ENCODE measurements around the gene GNL2. TPM values are rescaled to one million over a fixed set of nuclear protein-coding genes. Genes with fewer than 3 reads are reported as not detected.
"Not testable (repeated sequence)": the region's sequence is repeated elsewhere in the genome, so short reads cannot be mapped to it uniquely, and the experiment has no call there.

Gene GNL2
- total RNA-seq, 2 experiments from 2014 or later: 55.4 to 73.6 TPM

DNA sequence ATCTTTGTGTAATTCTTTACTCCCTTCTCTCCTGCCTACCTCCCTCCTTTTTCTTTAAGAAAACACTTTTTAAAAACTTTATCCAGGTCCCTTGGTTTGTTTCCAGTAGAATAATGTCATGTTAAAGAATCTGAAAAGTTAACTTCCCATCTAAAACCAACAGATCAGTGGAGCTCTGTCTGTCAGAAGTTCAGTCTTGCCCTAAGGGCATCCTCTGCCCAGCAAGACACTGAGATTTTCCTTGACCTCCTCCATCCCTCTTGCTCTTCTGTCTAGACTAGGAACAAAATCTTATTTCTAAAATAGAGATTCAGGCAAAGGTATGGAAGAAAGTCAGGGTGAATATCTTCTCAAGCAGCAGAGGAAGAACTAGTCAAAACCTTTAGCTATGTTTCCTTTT lies 5.7 kb upstream of the GNL2 start:
- DNase-seq: no peak
- CTCF ChIA-PET: interaction anchor here (1.2 to 7.9 kb wide), 4 partner anchors 10 to 146 kb away, joined by 3 to 145 read pairs (median 4); no protein-coding TSS in a partner anchor
- H3K4me3 Mint-ChIP-seq: no peak overlapping the region
- peaks cover 22% of the 10 kb centered on the region for H3K27me3 Mint-ChIP-seq
- no peak for ATAC-seq
- H3K27ac Mint-ChIP-seq: no peak overlapping the region
- no peaks in the 10 kb centered on the region for H3K9me3 Mint-ChIP-seq (ENCODE audit: low read depth)
- no peaks in the 10 kb centered on the region for H3K36me3 Mint-ChIP-seq
- peaks cover 4% of the 10 kb centered on the region for H3K4me1 Mint-ChIP-seq

- Mint-ChIP-seq H3K27ac (no peak overlapping the region), H3K9me3 (ENCODE audit: low read depth) (no peaks in the 10 kb centered on the region), H3K4me1 (peaks cover 16% of the 10 kb centered on the region), H3K27me3 (peaks cover 22% of the 10 kb centered on the region), H3K36me3 (peaks cover 5% of the 10 kb centered on the region), H3K4me3 (no peak overlapping the region)
- ATAC-seq: no peak
- no peak for DNase-seq
- CTCF ChIA-PET: interaction anchor here (1.4 to 7.9 kb wide), 2 partner anchors 79 to 90 kb away, joined by 5 to 145 read pairs; no protein-coding TSS in a partner anchor
These were observed 4.2 kb upstream of the GNL2 start for GRCh38 chr1:37599940-37600339.

DNA sequence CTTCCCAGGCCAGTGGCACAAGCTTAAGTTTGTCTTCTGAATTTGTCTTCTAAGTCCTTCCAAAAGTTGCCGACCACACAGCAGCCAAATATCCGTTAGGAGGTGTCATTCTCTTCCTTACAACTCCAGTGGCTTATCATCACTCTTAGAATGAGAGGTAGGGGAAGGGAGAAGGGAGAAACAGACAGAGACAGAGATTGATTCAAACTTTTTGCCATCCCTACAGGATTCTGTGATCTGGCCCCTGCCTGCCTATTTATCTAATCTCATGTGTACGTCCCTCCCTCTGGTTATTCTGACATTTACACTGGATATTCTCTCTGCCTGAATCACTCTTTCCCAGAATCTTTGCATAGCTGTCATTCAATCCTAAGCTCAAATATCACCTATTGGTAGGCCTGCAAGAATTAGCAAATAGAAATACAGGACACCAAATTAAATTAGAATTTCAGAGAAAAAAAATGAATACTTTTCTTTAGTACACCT lies 488 bp upstream of the GNL2 start:
- ATAC-seq (no peak), DNase-seq (no peak)
- Mint-ChIP-seq H3K27ac (peak overlapping the region; percentile 97), H3K36me3 (peaks cover 16% of the 10 kb centered on the region), H3K4me3 (peak overlapping the region; percentile 100), H3K9me3 (ENCODE audit: low read depth) (no peaks in the 10 kb centered on the region), H3K4me1 (peaks cover 37% of the 10 kb centered on the region), H3K27me3 (peaks cover 10% of the 10 kb centered on the region)
- CTCF ChIA-PET: interaction anchor here (1.1 to 1.7 kb wide), 4 partner anchors 20 to 96 kb away, joined by 3 to 11 read pairs (median 6); partner anchors contain the start of gene CDCA8

- Mint-ChIP-seq H3K27me3 (no peaks in the 10 kb centered on the region), H3K9me3 (ENCODE audit: low read depth) (no peaks in the 10 kb centered on the region), H3K27ac (peak overlapping the region; percentile 19), H3K36me3 (peaks cover 32% of the 10 kb centered on the region), H3K4me1 (peaks cover 45% of the 10 kb centered on the region), H3K4me3 (no peak overlapping the region)
- CTCF ChIA-PET: interaction anchor here (1.4 to 1.9 kb wide), 3 partner anchors 18 to 107 kb away, joined by 4 to 7 read pairs (median 7); no protein-coding TSS in a partner anchor
- DNase-seq (no peak), ATAC-seq (no peak)
These were observed 2.0 kb downstream of the GNL2 start for GRCh38 chr1:37593726-37594125.

- H3K27me3 Mint-ChIP-seq: no peaks in the 10 kb centered on the region
- peaks cover 51% of the 10 kb centered on the region for H3K36me3 Mint-ChIP-seq
- H3K9me3 Mint-ChIP-seq (ENCODE audit: low read depth): no peaks in the 10 kb centered on the region
- DNase-seq (no peak), ATAC-seq (no peak)
- H3K27ac Mint-ChIP-seq: no peak overlapping the region
- peaks cover 26% of the 10 kb centered on the region for H3K4me1 Mint-ChIP-seq
- H3K4me3 Mint-ChIP-seq: no peak overlapping the region
- CTCF ChIA-PET: interaction anchor here (2.6 kb wide), 1 partner anchor 94 kb away, joined by 8 read pairs; no protein-coding TSS in a partner anchor
These were observed 6.8 kb downstream of the GNL2 start for GRCh38 chr1:37588939-37589338.

DNA sequence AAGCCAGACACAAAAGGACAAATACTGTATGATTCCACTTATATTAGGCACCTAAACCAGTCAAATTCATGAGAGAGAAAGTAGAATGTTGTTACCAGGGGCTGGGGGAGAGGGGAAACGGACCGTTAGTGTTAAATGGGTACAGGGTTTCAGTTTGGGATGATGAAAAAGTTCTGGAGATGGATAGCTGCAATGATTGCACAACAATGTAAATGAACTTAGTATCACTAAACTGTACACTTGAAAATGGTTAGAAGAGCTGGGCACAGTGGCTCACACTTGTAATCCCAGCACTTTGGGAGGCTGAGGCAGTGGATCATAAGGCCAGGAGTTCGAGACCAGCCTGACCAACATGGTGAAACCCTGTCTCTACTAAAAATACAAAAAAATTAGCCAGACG lies 11.2 kb downstream of the GNL2 start:
- not testable (repeated sequence) for H3K4me1 Mint-ChIP-seq; H3K27ac Mint-ChIP-seq; H3K4me3 Mint-ChIP-seq; ATAC-seq; H3K9me3 Mint-ChIP-seq (ENCODE audit: low read depth); H3K27me3 Mint-ChIP-seq; DNase-seq
- peaks cover 53% of the 10 kb centered on the region for H3K36me3 Mint-ChIP-seq
- CTCF ChIA-PET: interaction anchor here (1.9 kb wide), 1 partner anchor 97 kb away, joined by 7 read pairs; no protein-coding TSS in a partner anchor

GRCh38 chr1:37575692-37576091 lies 20.0 kb downstream of the GNL2 start:
- Mint-ChIP-seq H3K27me3 (no peaks in the 10 kb centered on the region), H3K9me3 (ENCODE audit: low read depth) (no peaks in the 10 kb centered on the region), H3K4me3 (no peak overlapping the region), H3K4me1 (peaks cover 62% of the 10 kb centered on the region), H3K27ac (peak overlapping the region; percentile 64), H3K36me3 (peaks cover 69% of the 10 kb centered on the region)
- CTCF ChIA-PET: interaction anchor here (1.4 to 2.6 kb wide), 6 partner anchors 12 to 284 kb away, joined by 3 to 7 read pairs (median 4); partner anchors contain the start of genes GNL2 and MTF1
- no peak for DNase-seq
- peak; percentile 2 for ATAC-seq

DNA sequence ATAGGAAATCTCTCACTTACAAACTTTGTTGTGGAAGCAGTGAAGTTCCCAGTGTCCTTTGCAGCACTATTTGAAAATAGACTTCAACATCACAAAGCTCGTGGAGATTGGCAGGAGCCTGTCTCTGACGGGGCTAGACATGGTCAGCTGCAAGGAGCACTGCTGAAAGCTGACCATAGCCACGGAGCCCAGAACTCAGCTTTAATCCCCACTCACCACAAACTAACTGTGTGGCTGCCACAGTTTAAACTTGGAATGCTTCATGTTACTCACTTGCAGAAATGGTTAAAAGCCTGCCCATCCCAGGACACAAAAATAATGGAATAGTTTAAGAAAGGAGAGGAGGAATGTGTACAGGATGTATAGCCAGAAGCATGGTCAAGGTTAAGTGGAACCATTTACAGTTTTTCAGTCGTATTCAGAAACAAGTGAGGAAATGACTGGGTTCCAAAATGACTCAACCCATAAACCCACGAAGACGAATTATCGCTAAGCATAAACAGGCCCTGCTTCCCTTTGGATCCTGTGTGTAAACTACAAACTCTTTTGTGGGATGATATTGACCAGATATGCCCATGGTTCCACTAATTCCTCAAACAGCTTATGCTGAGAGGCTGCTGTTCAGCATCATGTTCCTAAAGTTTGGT lies 20.8 kb downstream of the GNL2 start:
- peaks cover 69% of the 10 kb centered on the region for H3K4me1 Mint-ChIP-seq
- no peak overlapping the region for H3K4me3 Mint-ChIP-seq
- CTCF ChIA-PET: interaction anchor here (1.6 to 2.0 kb wide), 3 partner anchors 19 to 285 kb away, joined by 4 to 5 read pairs (median 4); partner anchors contain the start of gene MTF1
- peak; percentile 80 for ATAC-seq
- H3K9me3 Mint-ChIP-seq (ENCODE audit: low read depth): no peaks in the 10 kb centered on the region
- DNase-seq: no peak
- peak overlapping the region; percentile 64 for H3K27ac Mint-ChIP-seq
- peaks cover 72% of the 10 kb centered on the region for H3K36me3 Mint-ChIP-seq
- no peaks in the 10 kb centered on the region for H3K27me3 Mint-ChIP-seq

DNA sequence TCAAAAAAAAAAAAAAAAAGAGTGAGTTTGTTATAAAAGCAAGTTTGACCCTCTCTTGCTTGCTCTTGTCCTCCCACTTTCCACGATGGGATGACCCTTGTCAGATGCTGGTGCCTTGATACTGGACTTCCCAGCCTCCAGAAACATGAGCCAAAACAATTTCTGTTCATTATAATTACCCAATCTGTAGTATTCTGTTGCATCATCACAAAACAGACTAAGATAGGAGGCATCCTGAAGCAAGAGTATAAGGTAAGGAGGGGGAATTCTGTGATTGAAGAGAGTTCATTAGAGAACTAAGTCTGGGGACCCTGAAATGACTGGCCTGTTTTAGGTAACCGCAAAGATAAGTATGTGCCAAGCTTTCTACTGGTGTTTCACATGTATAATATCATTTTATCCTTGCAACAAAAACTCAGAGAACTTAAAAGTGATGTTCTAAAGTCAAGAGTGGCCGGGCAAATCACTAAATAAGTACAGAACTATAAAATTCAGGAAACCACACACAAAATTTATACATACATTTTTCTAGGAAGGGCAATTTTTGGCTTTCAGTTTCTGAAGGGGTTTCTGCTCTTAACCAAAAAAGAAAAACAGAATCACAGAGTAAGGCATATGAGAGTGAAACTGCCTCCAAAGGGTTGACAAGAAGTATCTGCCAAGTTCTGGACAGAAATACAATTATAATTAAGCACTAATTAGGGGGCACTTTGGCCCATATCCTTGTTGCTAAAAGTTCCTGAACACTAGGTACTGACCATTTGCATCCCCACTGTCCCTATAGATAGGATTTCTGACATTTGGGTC lies 25.0 kb downstream of the GNL2 start:
- H3K27me3 Mint-ChIP-seq: no peaks in the 10 kb centered on the region
- peaks cover 58% of the 10 kb centered on the region for H3K4me1 Mint-ChIP-seq
- ATAC-seq (peak; percentile 50), DNase-seq (no peak)
- CTCF ChIA-PET: interaction anchor here (1.0 to 1.4 kb wide), 3 partner anchors 12 to 122 kb away, joined by 3 read pairs; partner anchors contain the start of gene CDCA8
- H3K27ac Mint-ChIP-seq: peak overlapping the region; percentile 91
- peaks cover 86% of the 10 kb centered on the region for H3K36me3 Mint-ChIP-seq
- H3K9me3 Mint-ChIP-seq (ENCODE audit: low read depth): no peaks in the 10 kb centered on the region
- H3K4me3 Mint-ChIP-seq: peak overlapping the region; percentile 34

- peaks cover 54% of the 10 kb centered on the region for H3K36me3 Mint-ChIP-seq
- no peak overlapping the region for H3K4me3 Mint-ChIP-seq
These were observed 28.7 kb downstream of the GNL2 start for GRCh38 chr1:37567023-37567422.

GRCh38 chr1:37564892-37565291 lies 30.8 kb downstream of the GNL2 start:
- peaks cover 38% of the 10 kb centered on the region for H3K36me3 Mint-ChIP-seq
- no peak overlapping the region for H3K4me3 Mint-ChIP-seq
- no peaks in the 10 kb centered on the region for H3K9me3 Mint-ChIP-seq (ENCODE audit: low read depth)
- peaks cover 6% of the 10 kb centered on the region for H3K4me1 Mint-ChIP-seq
- no peak overlapping the region for H3K27ac Mint-ChIP-seq
- H3K27me3 Mint-ChIP-seq: no peaks in the 10 kb centered on the region
- no peak for DNase-seq
- CTCF ChIA-PET: interaction anchor here (1.0 to 1.8 kb wide), 4 partner anchors 50 to 125 kb away, joined by 3 to 4 read pairs (median 4); partner anchors contain the start of gene MEAF6
- no peak for ATAC-seq

More at GRCh38 chr1:37567023-37567422, 28.7 kb downstream of the GNL2 start:
- DNase-seq (no peak), ATAC-seq (no peak)
- H3K27me3 Mint-ChIP-seq: no peaks in the 10 kb centered on the region
- peaks cover 26% of the 10 kb centered on the region for H3K4me1 Mint-ChIP-seq
- H3K27ac Mint-ChIP-seq: no peak overlapping the region
- CTCF ChIA-PET: no interaction called here
- no peaks in the 10 kb centered on the region for H3K9me3 Mint-ChIP-seq (ENCODE audit: low read depth)

GRCh38 chr1:37562984-37563383 lies 32.8 kb downstream of the GNL2 start:
- H3K4me3 Mint-ChIP-seq: no peak overlapping the region
- CTCF ChIA-PET: interaction anchor here (1.3 to 2.4 kb wide), 4 partner anchors 9 to 127 kb away, joined by 4 to 13 read pairs (median 4); a partner anchor contains a TSS
- ATAC-seq (no peak), DNase-seq (no peak)
- no peaks in the 10 kb centered on the region for H3K9me3 Mint-ChIP-seq (ENCODE audit: low read depth)
- H3K27ac Mint-ChIP-seq: no peak overlapping the region
- H3K4me1 Mint-ChIP-seq: no peaks in the 10 kb centered on the region
- peaks cover 19% of the 10 kb centered on the region for H3K36me3 Mint-ChIP-seq
- no peaks in the 10 kb centered on the region for H3K27me3 Mint-ChIP-seq
